Measurements from ENCODE around the gene TCF12. TPM values are rescaled to one million over a fixed set of nuclear protein-coding genes. Genes with fewer than 3 reads are reported as not detected.

TCF12 gene
- total RNA-seq, 1 donor from 2014 or later, result 106 TPM

GRCh38 chr15:57044072-57044702, 125.7 kb downstream of the TCF12 start:
- Mint-ChIP-seq H3K36me3 (ENCODE audit: low read depth) (peaks cover 3% of the 10 kb centered on the region), H3K9me3 (ENCODE audit: low read depth) (no peaks in the 10 kb centered on the region), H3K27me3 (ENCODE audit: low read depth) (no peaks in the 10 kb centered on the region), H3K4me1 (ENCODE audit: low read depth) (peaks cover 34% of the 10 kb centered on the region), H3K27ac (ENCODE audit: unreplicated experiment) (no peak overlapping the region), H3K4me3 (ENCODE audit: unreplicated experiment) (no peak overlapping the region)
- no peak for DNase-seq (ENCODE audit: low spot score)
- no peak for TF ChIP-seq CTCF (IDR thresholded peaks at IDR 0.05)

- H3K27ac Mint-ChIP-seq (ENCODE audit: unreplicated experiment), result no peak overlapping the region
- no peak for TF ChIP-seq CTCF (IDR thresholded peaks at IDR 0.05)
- peaks cover 3% of the 10 kb centered on the region for H3K36me3 Mint-ChIP-seq (ENCODE audit: low read depth)
- H3K4me3 Mint-ChIP-seq (ENCODE audit: unreplicated experiment), result no peak overlapping the region
- no peaks in the 10 kb centered on the region for H3K9me3 Mint-ChIP-seq (ENCODE audit: low read depth)
- no peak for DNase-seq (ENCODE audit: low spot score)
- H3K27me3 Mint-ChIP-seq (ENCODE audit: low read depth), result no peaks in the 10 kb centered on the region
- peaks cover 37% of the 10 kb centered on the region for H3K4me1 Mint-ChIP-seq (ENCODE audit: low read depth)
Observed at GRCh38 chr15:57044970-57045369, 126.5 kb downstream of the TCF12 start.

GRCh38 chr15:57045741-57046382, 127.4 kb downstream of the TCF12 start:
- H3K4me3 Mint-ChIP-seq (ENCODE audit: unreplicated experiment), result no peak overlapping the region
- no peak overlapping the region for H3K27ac Mint-ChIP-seq (ENCODE audit: unreplicated experiment)
- no peaks in the 10 kb centered on the region for H3K27me3 Mint-ChIP-seq (ENCODE audit: low read depth)
- peaks cover 3% of the 10 kb centered on the region for H3K36me3 Mint-ChIP-seq (ENCODE audit: low read depth)
- no peaks in the 10 kb centered on the region for H3K9me3 Mint-ChIP-seq (ENCODE audit: low read depth)
- no peak for DNase-seq (ENCODE audit: low spot score)
- no peak for TF ChIP-seq CTCF (IDR thresholded peaks at IDR 0.05)
- H3K4me1 Mint-ChIP-seq (ENCODE audit: low read depth), result peaks cover 36% of the 10 kb centered on the region

- no peak for TF ChIP-seq CTCF (IDR thresholded peaks at IDR 0.05)
- Mint-ChIP-seq H3K4me3 (ENCODE audit: unreplicated experiment) (no peak overlapping the region), H3K27me3 (ENCODE audit: low read depth) (no peaks in the 10 kb centered on the region), H3K9me3 (ENCODE audit: low read depth) (peaks cover 4% of the 10 kb centered on the region), H3K36me3 (ENCODE audit: low read depth) (peaks cover 5% of the 10 kb centered on the region), H3K27ac (ENCODE audit: unreplicated experiment) (peak overlapping the region; percentile 52), H3K4me1 (ENCODE audit: low read depth) (peaks cover 51% of the 10 kb centered on the region)
- no peak for DNase-seq (ENCODE audit: low spot score)
Observed at GRCh38 chr15:57048930-57049549, 130.6 kb downstream of the TCF12 start.

GRCh38 chr15:57053470-57053869, 135.0 kb downstream of the TCF12 start:
- Mint-ChIP-seq H3K27me3 (ENCODE audit: low read depth) (no peaks in the 10 kb centered on the region), H3K4me3 (ENCODE audit: unreplicated experiment) (no peak overlapping the region), H3K4me1 (ENCODE audit: low read depth) (peaks cover 69% of the 10 kb centered on the region), H3K36me3 (ENCODE audit: low read depth) (peaks cover 2% of the 10 kb centered on the region), H3K27ac (ENCODE audit: unreplicated experiment) (no peak overlapping the region), H3K9me3 (ENCODE audit: low read depth) (peaks cover 4% of the 10 kb centered on the region)
- no peak for TF ChIP-seq CTCF (IDR thresholded peaks at IDR 0.05)
- no peak for DNase-seq (ENCODE audit: low spot score)

All from chondrocyte (in vitro differentiated cells).